Brain microvascular endothelial cell (primary cell): ENCODE measurements around the gene FGD5.
A peak's percentile ranks its signal among the peaks of the same experiment; 100 is the strongest.

Experiments used
- DNase-seq: peaks from one replicate; pipeline ENCODE4 v3.0.0-alpha.2; 2020
- H3K27ac ChIP-seq: fragments of 250-450 bp; sonication (Bioruptor Pico); 2 replicates; pipeline ENCODE4 v1.5.1; 2020; ENCODE audit warnings: mild to moderate bottlenecking, moderate library complexity
- H3K27me3 ChIP-seq: fragments of 250-450 bp; sonication (Bioruptor Pico); replicated peaks from 2 replicates; pipeline ENCODE4 v1.5.1; 2020; ENCODE audit warnings: mild to moderate bottlenecking
- H3K36me3 ChIP-seq: fragments of 250-450 bp; sonication (Bioruptor Pico); replicated peaks from 2 replicates; pipeline ENCODE4 v1.5.1; 2020; ENCODE audit warnings: mild to moderate bottlenecking
- H3K4me3 ChIP-seq: 2 replicates; pipeline ENCODE4 v1.5.1; 2011; ENCODE audit warnings: low read depth, mild to moderate bottlenecking, control low read depth, low read length, moderate library complexity
- in situ Hi-C: cut with HindIII; loops from 2 replicates; pipeline ENCODE4 v1.10.0; 2017; ENCODE audit warnings: low sequenced_read_pairs, low pct_ligation_motif_present
- TF ChIP-seq, protein P1 (sequence below): IDR thresholded peaks from 2 replicates; pipeline ENCODE4 v1.5.1; 2011; ENCODE audit warnings: low read depth, mild to moderate bottlenecking, moderate library complexity, low read length, control low read depth, inconsistent platforms; ENCODE audit errors: missing control alignments

The FGD5 gene

DNA sequence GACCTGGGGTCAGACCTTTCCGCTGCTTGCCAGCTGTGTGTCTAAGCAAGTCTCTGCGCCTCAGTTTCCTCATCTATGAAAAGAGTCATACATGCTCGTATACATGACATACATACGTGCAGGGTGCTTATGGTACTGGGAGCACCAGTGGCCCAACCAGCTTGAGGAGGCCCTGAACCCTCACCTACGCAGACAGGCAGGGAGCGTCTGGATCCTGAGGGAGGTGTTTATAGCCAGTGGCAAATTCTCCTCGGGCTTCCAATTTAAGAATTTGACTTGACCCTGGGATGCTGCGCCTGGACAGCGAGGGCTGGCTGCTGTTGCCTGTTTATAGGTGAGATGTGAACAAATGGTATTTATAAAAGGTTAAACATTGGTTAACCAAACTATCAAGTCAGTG is 17.7 kb upstream of the FGD5 start:
- no peak overlapping the region for H3K27ac ChIP-seq
- no peak for DNase-seq
- TF ChIP-seq, protein P1, sequence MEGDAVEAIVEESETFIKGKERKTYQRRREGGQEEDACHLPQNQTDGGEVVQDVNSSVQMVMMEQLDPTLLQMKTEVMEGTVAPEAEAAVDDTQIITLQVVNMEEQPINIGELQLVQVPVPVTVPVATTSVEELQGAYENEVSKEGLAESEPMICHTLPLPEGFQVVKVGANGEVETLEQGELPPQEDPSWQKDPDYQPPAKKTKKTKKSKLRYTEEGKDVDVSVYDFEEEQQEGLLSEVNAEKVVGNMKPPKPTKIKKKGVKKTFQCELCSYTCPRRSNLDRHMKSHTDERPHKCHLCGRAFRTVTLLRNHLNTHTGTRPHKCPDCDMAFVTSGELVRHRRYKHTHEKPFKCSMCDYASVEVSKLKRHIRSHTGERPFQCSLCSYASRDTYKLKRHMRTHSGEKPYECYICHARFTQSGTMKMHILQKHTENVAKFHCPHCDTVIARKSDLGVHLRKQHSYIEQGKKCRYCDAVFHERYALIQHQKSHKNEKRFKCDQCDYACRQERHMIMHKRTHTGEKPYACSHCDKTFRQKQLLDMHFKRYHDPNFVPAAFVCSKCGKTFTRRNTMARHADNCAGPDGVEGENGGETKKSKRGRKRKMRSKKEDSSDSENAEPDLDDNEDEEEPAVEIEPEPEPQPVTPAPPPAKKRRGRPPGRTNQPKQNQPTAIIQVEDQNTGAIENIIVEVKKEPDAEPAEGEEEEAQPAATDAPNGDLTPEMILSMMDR: no peak
- H3K27me3 ChIP-seq: peaks cover 2% of the 10 kb centered on the region
- in situ Hi-C loops: no loop called here
- no peaks in the 10 kb centered on the region for H3K36me3 ChIP-seq
- H3K4me3 ChIP-seq: no peak overlapping the region

- in situ Hi-C loops: no loop called here
- H3K27me3 ChIP-seq: peaks cover 2% of the 10 kb centered on the region
- no peaks in the 10 kb centered on the region for H3K36me3 ChIP-seq
- no peak overlapping the region for H3K4me3 ChIP-seq
- TF ChIP-seq, protein P1: no peak
- DNase-seq: no peak
- H3K27ac ChIP-seq: no peak overlapping the region
Observed at GRCh38 chr3:14801668-14802380, 16.9 kb upstream of the FGD5 start.

GRCh38 chr3:14802381-14802731 is 16.4 kb upstream of the FGD5 start:
- H3K4me3 ChIP-seq: no peak overlapping the region
- DNase-seq: no peak
- in situ Hi-C loops: no loop called here
- H3K27ac ChIP-seq: no peak overlapping the region
- TF ChIP-seq, protein P1: no peak
- H3K27me3 ChIP-seq: peaks cover 2% of the 10 kb centered on the region
- no peaks in the 10 kb centered on the region for H3K36me3 ChIP-seq

- in situ Hi-C loops: no loop called here
- peak; percentile 5 for DNase-seq
- Histone ChIP-seq H3K4me3 (no peak overlapping the region), H3K36me3 (no peaks in the 10 kb centered on the region), H3K27me3 (peaks cover under 1% of the 10 kb centered on the region), H3K27ac (no peak overlapping the region)
- TF ChIP-seq, protein P1: peak; percentile 35
Observed at GRCh38 chr3:14803101-14803980, 15.4 kb upstream of the FGD5 start.

DNA sequence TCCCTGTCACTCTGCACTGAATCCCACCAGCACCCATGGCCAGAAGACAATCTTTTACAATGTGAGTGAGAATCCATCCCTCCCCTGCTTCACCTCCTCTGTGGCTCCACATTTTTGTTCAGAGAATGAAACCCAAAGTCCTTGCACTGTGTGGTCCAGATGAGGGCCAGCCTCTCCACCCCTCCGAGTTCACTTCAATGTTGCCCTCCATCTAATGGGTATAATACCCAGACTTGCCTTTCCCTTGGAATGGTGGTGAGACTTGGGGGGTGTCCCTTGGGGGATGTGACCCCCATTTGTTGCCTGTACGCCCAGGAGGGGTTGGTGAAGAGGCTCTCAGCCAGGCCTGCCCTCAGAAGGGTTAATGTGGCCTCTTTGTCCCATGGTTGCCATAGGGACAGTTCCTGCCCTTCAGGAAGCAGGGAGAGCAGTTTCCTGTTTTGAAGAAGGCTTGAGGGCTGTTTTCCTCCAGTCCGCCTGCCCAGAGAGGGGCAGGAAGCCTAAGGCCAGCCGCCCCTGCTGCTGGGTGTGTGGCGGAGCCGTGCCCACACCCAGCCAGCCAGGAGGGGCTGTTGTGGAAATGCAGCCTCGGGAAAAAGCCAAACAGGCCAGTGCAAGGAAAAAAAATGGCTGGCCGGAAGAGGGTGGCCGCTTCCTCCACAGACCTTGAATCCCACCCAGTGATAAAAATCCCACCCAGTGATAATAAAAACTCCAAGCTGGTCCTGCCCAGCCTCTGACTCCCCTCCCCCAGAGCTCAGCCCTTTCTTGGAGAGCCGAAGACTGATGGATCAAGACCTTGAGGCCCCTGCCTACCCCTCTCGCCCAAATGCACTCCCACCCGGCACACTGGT is 14.6 kb upstream of the FGD5 start:
- no peak for DNase-seq
- H3K27ac ChIP-seq: no peak overlapping the region
- no peak overlapping the region for H3K4me3 ChIP-seq
- no peaks in the 10 kb centered on the region for H3K36me3 ChIP-seq
- TF ChIP-seq, protein P1: no peak
- H3K27me3 ChIP-seq: peaks cover 6% of the 10 kb centered on the region
- in situ Hi-C loops: no loop called here
